HG03135 (cell line): ENCODE data around the gene MSMP.

Experiments
- ATAC-seq: cut with Tn5 transposase; IDR thresholded peaks from one replicate; pipeline ENCODE4 v1.9.1; 2021; ENCODE audit warnings: mild to moderate bottlenecking, moderate library complexity; ENCODE audit not compliant: unreplicated experiment

The MSMP gene

DNA sequence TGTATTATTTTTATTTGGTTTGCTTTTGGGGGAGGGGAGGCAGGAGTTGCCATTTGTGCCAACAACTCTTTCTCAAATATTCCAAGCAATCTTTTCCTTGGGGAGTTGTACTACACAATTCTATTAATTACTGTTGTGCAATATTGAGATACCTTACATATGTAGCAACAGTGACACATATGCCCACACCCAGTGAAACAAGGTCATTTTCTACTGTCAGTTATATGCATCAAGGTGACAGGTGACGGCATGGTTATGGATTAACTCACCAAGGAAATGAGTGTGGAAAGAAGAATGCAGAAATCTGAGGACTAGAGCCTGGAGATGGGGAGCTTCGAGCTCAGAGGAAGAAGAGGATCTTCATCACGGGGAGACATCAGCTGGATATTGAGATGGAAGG is 17.9 kb upstream of the MSMP start:
- no peak for ATAC-seq

DNA sequence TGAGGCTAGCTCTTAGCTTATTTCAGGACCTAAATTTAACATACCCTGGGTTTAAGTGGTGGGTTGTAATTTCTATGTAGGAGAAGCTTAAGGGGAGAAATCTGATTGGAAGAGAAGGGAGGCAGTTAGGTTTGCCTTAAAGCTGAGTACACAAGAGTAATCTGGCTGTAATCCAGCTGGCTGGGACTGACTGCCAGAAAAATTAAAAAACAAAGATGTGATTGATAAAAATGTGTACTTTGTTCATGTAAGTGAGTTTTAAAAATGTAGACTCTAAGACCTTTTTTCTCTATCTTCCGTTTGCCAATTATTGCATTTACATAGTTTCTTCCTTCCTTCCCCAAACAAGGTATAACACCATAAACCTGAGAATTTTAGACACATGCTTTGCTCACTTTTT is 17.5 kb upstream of the MSMP start:
- no peak for ATAC-seq

DNA sequence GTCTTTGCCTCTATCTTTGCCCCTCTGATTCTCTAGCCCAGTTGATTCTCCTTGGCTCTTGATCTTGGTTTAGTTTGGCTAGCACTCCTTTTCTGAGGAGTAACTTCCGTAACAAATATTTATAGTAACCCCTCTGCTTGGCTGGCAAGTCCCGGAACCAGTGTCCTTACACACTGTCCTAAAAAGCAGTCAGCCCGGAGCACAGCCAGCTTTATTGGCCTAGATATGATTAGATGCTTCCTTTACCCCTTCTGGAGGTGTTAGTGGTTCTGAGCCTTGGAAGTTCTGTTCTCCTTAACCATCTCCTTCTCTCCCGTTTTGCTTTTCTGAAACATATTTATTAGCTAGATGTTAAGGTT is 17.0 kb upstream of the MSMP start:
- no peak for ATAC-seq

DNA sequence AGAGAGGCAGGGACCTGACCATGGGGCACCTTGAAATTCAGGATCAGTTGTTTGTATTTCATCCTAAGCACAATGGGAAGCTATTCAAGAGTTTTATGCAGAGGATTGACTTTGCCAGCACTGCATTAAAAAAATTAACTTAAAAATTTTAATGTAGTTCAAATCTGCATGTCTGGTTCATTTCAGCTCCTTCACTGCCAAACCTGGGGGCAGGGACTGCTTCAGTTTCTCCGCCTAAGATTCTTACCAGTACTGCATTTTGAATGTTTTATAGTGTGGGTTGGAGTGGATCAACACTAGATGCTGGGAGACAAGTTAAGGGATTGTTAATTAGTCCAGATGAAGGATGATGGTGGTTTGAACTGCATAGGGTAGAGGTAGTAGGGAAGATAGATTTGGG is 15.7 kb upstream of the MSMP start:
- no peak for ATAC-seq

DNA sequence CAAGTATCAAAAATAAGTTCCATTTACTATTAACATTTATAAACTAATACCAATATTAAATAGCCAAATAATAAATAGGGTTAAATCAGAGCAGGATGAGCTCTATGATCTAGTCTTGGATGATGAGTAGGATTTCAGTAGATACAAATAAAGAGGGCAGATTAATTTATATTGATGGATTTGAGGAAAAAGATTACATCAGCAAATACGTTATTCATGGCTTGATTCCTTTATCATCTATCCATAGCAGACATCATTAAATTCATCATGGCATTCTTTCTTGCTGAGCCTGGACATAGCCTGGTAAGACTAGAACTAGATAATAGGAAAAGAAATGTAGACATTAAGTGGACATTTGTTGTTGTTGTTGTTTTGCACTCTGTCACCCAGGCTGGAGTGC is 13.4 kb upstream of the MSMP start:
- no peak for ATAC-seq

DNA sequence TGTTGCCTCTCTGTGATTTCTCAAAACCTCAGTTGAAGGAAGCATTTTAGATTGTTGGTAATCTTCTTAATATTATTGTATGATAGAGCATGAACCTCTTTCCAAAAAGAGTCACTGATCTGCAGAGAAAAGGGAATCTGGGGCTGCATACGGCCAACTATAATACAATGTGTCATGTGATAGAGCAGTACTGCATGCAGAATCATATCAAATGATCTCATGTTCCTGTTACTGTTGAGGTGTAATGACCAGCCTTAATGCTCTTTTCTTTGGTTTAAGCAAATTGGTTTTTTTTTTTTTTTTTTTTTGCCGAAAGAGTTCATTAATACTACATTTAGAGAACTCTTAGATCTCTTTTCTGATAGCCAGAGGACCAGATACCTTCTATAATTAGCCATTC is 12.9 kb upstream of the MSMP start:
- no peak for ATAC-seq

DNA sequence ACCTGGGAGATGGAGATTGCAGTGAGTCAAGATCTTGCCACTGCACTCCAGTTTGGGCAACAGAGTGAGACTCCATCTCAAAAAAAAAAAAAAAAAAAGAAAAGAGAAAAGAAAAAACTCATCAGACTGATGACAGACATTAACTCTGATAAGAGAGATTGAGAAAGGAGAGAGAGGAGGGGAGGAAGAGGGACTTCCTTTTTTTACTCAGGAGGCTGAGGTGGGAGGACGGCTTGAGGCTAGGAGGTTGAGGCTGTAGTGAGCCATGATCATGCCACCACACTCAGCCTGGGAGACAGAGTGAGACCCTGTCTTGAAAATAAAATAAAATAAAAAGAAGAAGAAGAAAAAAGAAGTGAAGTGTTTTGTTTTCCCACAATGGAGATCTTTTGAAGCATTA is 9.7 kb upstream of the MSMP start:
- ATAC-seq, result no peak

DNA sequence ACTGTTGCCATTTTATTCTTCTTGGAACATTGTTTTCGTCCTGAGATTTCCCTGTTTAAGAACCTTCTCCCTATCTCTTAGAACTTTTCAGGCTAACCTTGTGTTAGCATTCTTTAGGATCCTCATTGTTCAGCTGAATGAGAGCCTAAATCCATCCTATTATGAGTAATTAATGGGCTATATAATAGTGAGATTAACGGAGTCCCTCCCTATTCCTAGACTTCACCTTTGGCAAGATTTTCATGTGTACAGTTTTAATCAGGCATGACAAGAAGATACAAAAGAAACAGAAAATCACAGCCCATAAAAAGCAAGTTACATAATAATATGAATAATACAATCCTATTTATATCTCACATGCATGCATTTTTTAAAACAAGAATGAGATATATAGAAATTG is 9.1 kb upstream of the MSMP start:
- ATAC-seq, result no peak

DNA sequence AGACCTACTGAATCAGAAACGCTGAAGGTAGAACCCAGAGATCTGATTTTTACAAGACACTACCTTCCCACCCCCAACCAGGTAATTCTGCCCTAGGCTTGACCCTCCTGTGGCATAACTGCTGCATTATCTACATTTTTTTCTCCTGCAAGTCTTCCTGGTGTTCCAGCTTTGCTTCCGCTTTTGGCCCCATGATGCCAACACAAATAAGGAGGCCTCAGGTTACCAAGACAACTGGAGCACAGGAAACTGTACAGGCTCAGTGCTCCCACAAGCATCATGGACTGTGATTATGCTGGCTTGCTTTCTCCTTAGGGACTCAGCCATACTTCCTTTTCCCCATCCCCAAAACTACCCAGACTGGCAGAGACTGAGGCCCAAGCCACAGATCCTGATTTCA is 6.6 kb upstream of the MSMP start:
- no peak for ATAC-seq

DNA sequence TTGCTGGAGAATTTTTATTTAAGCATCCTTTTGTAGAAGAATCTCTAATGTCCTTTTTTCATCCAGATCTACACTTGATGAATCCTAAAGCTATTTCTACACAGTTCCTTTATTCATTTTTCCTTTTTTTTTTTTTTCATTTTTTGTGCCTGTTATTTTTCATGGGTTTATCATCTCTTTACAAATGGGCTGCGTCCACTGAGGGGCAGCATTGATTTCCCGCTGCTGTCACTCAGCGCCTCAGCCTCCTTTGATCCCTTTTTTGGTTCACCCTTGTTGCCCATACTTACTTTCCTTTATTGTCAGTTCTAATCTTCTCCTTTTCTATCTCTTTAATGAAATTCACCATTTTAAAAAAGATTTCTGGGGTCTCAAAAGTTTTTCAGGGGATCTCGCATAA is 5.7 kb upstream of the MSMP start:
- no peak for ATAC-seq

DNA sequence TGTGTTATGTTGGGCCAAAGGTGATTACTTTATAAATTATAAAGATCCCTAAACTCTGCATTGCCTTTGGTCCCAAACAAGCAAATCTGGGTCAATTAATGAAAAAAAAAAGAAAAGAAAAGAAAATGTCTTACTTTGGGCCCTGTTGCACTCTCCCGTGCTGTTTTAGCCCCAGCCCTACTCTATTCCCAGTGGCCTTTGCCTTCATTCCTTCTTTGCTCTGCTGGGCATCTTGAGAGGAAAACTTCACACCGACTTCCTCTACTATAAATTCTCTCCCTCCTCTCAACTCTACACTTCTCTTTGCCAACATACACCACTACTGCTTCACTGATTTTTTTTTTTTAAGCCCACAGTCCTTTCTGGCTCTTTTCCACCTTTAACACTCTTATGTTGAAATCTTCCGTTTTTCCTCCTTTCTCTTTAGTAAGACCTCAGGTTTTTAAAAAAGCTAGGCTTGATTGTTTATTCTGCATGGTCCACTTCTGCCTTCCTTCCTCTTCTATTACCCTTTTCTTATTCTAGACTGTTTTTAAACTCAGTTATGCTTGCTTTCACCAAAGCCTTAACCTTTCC is 4.5 kb upstream of the MSMP start:
- ATAC-seq, result no peak

DNA sequence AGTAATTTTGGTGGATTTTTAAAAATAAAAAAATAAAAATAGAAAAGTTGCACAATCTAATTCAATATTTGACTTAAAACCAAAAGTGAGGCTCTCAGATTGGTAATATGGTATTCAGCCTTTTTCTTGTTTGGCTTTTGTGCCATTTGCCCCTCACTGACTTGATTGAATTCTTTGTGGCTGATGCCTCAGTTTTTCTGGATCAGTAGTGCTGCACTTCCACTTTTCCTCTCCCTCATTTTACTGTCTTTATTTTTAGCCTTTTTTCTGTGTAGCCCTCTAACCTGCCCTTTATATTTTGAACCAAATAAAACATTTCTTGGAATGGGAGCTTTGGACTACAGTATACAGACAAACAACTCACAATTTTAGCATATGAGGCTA is 3.8 kb upstream of the MSMP start:
- ATAC-seq, result no peak

DNA sequence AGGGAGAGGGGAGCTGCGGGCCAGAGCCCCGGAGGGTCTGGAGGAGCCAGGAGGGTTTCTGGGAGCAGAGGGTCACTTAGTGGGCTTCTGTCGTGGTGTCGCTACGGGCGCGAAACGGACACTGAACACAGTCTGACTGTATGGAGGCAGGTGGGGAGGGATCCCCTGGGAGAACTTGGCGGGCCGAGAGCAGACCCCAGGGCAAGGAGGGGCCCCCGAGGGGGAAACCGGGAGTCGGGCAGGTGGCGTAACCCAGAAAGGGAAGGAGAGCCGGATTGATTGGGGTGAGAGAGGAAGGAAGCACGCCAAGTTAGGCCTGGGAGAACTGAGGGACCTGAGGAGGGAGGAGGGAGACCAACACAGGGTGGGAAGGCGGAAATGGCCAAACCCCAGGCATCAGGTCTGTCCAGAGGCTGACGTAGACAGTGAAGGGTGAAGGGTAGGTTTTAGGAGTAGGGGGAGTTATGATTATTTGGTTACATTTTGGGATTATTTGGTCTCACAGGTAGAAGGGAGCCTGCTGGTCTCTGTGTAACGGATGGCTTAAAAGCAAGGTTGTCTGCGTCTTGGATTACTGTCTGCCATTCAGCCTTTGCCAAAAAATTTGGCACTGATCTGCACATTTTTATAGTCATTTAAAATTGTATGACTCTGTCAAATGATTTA is 3.3 kb upstream of the MSMP start:
- ATAC-seq, result peak; percentile 36

DNA sequence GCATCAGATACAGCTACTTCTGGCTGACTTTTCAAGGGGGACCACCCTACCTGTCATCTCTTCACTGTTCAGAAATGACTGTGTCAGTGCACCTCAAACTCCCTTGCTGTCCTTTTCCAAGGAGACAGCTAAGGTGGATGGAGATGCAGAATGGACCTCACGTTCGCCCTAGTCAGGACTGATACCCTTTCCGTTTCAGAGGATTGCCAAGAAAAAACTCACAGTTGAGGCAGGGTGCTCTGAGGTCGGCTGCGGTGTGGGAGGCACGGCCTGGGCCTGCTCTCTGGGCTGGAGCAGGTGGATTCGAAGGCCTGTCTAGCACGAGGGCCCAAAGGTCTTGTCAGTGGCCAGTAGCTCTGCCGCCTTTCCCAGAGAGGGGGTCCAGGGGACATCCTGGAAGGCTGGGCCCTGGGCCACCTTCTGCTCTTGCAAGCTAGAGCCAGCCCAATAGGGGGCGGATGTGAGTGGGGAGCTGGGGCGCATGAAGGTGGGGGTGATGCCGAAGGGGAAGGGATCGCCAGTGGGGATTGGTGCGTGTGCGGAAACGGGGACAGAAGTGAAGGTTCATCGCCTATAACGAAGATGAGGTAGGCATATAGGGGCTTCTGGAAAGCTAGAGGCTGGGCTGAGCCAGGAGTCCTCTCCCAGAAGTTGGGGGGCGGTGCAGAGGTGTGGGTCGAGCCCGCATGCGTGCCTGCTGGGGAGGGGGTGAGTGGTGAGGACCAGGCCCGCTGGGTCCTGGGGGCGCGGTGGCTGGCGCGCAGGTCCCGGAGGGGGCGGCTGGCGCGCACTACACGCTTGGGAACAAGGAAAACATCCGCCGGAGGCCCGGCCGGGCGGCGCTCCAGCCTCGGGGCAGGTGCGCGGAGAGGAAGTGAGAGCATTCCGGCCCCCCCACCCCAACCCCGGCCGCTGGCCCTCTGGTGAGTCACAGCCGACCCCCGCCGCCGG is 2.5 kb upstream of the MSMP start:
- peak; percentile 58 for ATAC-seq

DNA sequence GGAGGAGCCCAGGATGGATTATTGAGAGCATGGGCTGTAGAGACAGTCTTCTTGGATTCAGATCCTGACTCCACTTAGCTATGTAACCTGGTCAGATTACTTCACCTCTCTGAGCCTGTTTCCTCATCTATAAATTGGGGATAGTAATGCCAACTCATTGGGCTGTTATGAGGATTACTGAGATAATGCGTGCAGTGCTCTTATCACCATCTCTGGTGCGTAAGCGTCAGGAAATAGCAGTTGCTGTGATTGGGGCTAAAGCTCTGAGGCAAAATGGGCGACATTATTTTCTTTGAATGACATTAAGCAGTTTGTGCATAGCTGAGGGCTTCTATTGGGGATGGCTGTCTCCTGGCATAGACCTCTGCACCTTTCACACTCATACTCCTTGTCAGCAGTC is 995 bp upstream of the MSMP start:
- ATAC-seq, result no peak

DNA sequence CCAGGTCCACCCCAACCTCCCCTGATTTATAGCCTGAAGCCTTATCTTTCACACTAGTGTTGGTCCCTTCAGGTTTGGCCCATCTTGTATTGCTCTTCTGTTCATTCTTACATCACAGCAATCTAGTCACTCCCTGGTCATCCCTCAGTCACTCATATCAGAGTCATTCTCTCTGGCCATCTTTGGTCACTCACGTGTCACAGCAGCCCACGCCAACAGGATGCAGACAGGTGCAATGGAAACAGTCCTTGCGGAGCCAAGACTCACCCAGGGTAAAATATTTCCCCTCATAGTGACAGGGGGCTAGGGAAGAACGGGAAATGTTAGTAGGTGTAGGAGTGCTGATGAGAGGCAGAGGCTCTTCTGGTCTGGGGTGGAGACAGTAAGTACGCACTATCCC is 610 bp downstream of the MSMP start:
- no peak for ATAC-seq

DNA sequence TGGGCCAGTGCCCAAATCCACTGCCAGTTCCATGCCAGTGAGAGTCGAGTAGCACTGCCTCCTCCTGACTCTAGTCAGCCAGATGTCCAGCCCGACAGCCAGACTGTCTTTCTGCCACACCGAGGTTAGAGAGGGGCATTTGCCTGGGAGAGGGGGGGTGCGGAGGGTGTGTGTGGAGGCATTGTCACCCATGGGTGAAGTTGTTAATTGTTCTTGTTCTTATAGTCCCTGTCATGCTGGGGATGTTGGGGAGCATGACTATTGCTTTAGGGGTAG is 3.9 kb downstream of the MSMP start:
- no peak for ATAC-seq

DNA sequence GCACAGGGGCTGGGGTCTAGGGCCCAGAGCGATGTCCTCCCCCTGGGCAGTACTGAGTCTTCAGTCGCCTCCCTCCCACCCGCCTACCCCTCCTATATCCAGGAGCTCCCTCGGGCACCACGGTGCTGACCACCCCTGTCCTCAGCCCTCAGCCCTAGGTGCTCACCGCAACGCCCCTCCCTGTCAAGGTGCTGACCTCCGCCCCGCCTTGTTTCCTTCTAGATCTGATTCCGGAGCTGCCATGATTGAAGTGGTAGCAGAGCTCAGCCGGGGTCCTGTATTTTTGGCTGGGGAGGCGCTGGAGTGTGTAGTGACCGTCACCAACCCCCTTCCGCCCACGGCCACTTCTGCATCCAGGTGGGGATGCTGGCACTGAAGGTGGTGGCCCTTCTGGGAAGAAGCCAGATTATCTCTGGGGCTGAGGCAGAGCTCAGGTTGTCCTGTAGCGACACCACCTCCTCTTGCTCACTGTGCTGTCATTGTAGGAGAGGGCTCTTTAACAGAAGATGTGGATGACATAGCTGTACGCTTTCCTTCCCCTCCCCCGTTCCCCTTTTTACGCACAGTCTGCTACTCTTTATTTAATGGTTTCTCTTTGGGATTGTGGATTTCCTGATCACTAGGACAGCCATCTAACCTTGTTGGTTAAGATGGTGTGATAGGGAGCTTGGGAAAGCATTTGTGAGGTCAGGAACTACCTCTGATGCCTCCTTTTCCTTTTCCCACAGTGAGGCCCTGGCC is 4.4 kb downstream of the MSMP start:
- peak; percentile 22 for ATAC-seq

DNA sequence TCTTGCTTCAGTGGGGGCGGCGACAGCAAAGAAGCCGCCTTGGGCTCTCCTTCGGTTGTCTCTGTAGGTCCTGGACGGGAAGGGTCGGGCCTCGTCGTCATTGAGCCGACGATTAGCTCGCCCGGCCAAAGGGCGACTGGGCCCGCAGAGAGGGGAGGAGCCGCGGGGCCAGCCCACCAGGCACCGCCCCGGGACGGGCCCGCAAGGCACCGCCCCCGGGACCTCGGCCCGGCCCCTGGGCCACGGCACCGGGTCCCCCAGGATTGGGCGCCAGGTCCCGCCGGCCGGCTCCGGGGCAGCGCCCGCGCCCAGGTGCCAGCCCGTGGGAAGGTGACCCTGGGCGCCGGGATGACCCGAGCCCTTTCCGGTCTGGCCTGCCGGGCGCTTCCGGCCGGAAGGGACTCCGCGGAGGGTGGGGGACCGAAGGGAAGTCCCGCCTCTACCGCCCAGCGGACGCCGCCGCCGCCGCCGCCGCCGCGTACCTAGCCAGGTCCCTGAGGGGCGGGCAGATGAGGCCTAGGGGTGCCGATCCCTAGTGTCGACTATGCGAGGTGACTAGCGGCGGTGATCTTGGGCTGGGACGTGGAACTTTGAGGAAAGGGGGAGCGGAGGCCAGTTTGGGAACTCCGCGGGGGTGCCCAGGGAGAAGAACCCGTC is 5.1 kb downstream of the MSMP start, which contains the start of the genes GBA2 and RGP1:
Gene GBA2 (minus strand): TSS at position 371 of the 657 bp plus-strand sequence. CDS start 524 bp downstream, outside the sequence.
Gene RGP1 (plus strand): TSS at position 430 of the 657 bp plus-strand sequence. CDS start 469 bp downstream, outside the sequence.
- ATAC-seq, result peak; percentile 71

DNA sequence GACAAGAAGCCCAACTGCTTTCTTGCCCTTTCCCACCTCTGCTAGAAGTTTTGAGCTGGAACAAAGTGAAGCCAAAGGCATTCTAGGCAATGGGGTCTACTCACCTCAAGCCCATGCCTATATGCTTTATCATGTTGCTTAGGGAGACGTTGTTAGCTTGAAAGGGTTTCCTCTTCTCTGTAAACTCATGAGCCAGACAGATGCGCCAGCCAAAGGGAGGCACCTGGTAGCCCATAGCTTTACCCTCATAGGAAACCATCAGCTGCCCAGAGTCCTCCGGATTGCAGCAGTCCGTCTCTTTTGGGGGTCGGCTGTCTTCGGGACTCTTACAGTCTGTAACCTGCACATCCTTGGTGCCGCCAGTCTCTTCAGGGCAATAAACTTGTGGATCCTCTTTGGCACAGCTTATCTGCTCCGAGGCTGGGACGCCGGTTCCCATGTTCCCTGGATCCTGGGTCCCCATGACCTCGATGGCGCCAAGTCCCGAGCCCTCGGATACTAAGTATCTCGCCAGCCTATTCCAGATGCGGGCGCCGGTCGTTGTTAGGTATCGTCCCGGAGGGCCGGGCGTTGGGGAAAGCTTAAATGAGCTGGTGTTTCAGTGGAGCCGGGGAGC is 5.7 kb downstream of the MSMP start:
- peak; percentile 2 for ATAC-seq

DNA sequence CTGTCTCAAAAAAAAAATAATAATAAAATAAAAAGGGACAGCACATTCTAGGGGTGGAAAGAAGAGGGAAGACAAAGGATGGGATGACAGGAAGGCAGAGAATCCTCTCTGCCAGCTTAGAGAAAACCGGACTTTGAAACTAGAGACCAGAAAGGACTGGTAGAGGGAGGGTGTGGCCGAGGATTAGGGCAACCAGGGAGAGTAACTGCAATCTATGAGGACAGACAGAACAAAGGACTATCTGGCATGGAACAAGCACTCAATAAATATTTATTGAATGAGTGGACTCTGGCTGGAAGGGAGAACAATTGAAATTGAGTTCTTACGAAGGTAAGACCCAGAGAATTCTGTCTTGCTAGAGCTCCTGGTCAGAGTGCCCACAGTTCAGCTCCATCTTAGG is 7.5 kb downstream of the MSMP start:
- ATAC-seq, result no peak
